Omental fat pad (tissue), 4 donors: Measurements from ENCODE around the gene SNAP29. TPM values are rescaled to one million over a fixed set of nuclear protein-coding genes. Genes with fewer than 3 reads are reported as not detected.

ENCODE experiments used
- ATAC-seq: fragments of 150-250 bp; one replicate; pipeline ENCODE4 v1.9.1; 2016; ENCODE audit warnings: mild to moderate bottlenecking, moderate library complexity; ENCODE audit not compliant: low FRiP score
- DNase-seq: peaks from one replicate; pipeline ENCODE4 v3.0.0-alpha.2; 2019; ENCODE audit warnings: low spot score
- total RNA-seq, 4 donors: library from RNA; depleted of rRNA; stranded (reverse); fragments of >200 nt; gene quantifications; one replicate each; pipeline ENCODE4 v1.1.0, GENCODE V29; 2016
- TF ChIP-seq, protein P1 (sequence below), 3 donors: fragments of 450-650 bp; IDR thresholded peaks; one replicate each; pipeline ENCODE4 v1.5.1; 2016 to 2017; ENCODE audit warnings: antibody characterized with exemption in 3 of 3, mild to moderate bottlenecking in 3 of 3, moderate library complexity in 2 of 3

The SNAP29 gene
- total RNA-seq: 10 to 100 TPM; 17.2 to 25.1 (median 20.1) TPM

DNA sequence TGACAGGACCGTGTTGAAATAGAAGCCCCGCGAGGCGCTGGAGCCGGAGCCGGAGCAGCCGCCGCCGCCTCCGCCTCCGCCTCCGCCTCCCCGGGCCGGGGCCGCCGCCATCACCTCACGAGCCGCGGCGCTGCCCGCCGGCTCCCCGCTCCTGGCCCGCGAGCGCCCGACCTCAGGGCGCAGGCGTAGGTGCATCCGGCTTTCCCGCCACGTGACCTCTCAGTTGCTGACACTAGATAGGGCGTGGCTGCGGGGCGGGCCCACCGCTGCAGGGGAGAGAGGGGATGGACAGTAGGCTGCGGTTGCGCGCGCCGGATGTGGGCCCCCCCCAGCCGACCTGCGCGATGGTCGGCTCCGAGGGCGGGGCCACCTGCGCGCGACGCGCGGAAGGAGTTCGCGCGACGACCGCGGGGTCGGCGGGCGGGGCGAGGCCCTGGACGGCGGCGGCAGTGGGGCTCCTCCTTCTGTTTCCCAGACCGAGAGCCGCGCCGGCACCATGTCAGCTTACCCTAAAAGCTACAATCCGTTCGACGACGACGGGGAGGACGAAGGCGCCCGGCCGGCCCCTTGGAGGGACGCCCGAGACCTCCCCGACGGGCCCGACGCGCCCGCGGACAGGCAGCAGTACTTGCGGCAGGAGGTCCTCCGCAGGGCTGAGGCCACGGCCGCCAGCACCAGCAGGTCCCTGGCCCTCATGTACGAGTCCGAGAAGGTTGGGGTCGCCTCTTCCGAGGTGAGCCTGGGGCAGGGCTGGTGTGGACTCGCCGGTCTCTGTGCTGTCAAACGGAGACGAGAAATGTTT is at the start of gene SNAP29, which contains the start of gene PI4KA:
TSS of gene SNAP29 (plus strand) at position 393 of the 802 bp plus-strand sequence. CDS start at position 497, 104 bp downstream.
TSS of gene PI4KA (minus strand) at position 197 of the 802 bp plus-strand sequence. CDS start at position 111, 86 bp downstream.
- TF ChIP-seq, protein P1, sequence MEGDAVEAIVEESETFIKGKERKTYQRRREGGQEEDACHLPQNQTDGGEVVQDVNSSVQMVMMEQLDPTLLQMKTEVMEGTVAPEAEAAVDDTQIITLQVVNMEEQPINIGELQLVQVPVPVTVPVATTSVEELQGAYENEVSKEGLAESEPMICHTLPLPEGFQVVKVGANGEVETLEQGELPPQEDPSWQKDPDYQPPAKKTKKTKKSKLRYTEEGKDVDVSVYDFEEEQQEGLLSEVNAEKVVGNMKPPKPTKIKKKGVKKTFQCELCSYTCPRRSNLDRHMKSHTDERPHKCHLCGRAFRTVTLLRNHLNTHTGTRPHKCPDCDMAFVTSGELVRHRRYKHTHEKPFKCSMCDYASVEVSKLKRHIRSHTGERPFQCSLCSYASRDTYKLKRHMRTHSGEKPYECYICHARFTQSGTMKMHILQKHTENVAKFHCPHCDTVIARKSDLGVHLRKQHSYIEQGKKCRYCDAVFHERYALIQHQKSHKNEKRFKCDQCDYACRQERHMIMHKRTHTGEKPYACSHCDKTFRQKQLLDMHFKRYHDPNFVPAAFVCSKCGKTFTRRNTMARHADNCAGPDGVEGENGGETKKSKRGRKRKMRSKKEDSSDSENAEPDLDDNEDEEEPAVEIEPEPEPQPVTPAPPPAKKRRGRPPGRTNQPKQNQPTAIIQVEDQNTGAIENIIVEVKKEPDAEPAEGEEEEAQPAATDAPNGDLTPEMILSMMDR (IDR thresholded peaks at IDR 0.05): no peak
- ATAC-seq: peak; percentile 97

DNA sequence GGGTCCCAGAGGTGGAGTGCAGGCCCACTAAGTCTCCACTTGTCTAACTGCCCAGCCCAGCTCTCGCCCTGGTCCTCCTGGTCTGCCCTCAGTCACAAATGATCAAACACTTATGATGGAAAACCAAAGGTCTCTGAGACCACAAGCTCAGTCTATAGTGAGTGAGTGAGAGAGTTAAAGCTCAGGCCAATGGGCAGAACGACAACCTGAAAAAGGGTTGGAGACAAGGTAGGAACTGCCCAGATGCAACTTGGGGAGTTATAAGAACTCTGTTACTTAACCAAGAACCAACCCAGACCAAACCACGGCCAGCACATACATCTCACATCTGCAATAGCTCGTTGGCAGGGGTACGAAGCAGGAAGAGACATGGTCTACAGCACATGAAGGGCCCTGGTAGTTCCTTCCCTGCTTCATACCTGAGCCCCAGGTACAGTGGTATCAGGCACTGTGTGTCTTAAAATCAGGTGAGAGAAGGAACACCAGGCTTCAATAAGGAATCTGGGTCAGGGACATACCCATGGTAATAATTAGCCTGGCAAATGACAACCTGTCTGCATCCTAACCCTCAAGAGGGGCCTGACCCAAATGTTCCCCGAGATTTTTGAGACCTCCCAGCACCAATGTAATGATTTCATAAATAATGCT is 49.1 kb upstream of the SNAP29 start:
- no peak for ATAC-seq
- TF ChIP-seq, protein P1 (IDR thresholded peaks at IDR 0.05): no peak
- no peak for DNase-seq

More for the DNA sequence above, at the start of gene SNAP29, which contains the start of gene PI4KA:
- peak; percentile 97 for DNase-seq

DNA sequence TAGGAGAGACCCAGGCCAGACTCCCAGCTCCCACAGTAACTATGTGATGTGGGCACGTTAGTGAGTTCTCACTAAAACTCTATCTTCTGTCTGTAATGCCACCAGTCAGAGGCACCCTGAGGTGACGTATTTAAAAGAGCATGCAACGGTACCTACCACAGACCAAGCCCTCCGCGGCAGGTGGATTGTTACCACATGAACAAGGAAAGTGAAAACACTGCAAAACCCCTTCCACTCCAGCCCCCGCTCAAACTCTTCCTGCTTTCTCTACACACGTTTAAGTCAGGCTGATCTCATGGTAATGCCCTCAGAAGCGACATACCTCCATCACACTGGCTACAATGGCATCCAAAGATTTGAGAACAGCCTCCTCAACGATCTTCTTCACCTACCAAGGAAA is 48.2 kb upstream of the SNAP29 start:
- ATAC-seq (no peak), DNase-seq (no peak)
- TF ChIP-seq, protein P1 (IDR thresholded peaks at IDR 0.05): no peak

DNA sequence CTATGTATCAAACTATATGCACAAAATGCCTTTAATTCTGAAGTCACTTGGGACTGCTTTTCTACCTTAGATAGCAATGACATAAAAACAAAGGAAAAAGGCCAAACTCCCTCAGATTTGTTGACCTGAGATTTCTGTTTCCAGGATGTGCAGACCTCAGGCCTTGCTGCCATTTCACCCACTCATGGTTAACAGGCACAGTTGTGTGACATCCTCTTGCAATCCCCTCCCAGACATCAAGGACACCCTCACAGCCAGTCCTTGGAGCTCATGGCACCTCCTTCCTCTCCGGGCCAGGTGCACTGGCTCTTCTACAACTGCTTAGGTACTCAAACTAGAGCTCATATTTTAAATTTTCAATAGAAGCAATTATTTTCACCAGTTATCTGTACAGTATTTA is 47.6 kb upstream of the SNAP29 start:
- ATAC-seq: no peak
- TF ChIP-seq, protein P1 (IDR thresholded peaks at IDR 0.05): no peak
- DNase-seq: no peak

DNA sequence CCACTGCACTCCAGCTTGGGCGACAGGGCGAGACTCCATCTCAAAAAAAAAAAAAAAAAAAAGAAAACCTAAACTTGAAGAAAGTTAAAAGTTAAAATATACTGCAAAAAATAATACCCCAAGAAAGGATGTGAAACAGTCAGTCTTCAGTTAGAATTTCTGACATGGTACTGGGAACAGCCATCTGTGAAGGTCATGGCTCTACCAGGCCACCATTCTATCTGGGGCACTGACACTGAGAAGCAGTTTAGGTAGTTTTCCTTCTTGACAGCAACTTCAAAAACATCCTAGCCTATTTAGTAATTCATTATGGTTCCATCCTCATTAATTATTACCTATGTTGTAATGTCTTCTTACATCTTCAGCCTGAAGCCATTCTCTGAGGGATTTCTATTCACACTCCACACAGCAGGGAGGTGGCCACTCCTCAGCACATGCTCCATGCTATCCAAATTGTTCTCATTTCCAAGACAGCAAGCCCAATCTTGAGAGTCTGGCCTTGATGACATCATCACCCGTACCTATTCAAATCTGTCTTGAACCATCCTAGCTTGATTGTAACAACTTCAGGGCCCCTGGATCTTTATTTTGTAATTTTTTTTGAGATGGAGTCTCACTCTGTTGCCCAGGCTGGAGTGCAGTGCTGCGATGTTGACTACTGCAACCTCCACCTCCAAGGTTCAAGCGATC is 46.7 kb upstream of the SNAP29 start:
- no peak for ATAC-seq
- TF ChIP-seq, protein P1 (IDR thresholded peaks at IDR 0.05): no peak
- DNase-seq: no peak

DNA sequence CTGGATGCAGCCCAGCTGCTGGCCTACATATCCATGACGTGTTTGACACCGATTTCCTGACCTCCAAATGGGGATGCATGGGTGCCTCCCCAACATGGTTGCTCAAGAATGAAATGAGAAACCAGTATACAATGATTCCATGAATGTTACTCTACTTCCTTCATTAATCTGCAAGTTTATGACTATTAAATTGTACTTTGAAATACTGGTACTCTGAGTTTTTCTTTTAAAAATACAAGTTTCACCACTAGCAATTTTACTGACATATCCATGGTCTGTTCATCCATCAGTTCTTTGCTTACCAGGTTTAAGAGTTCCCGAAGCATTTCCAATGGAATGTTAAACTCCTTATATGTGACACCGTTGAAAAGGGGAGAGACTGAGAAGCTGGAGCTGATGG is 45.8 kb upstream of the SNAP29 start:
- no peak for DNase-seq
- TF ChIP-seq, protein P1 (IDR thresholded peaks at IDR 0.05): no peak
- ATAC-seq: no peak
